ELF-1 (cell line): ENCODE results near the gene IL1A.

Experiments used
- DNase-seq: peaks from one replicate; pipeline ENCODE4 v3.0.0-alpha.2; 2016; ENCODE audit warnings: low read depth, low spot score

IL1A gene

DNA sequence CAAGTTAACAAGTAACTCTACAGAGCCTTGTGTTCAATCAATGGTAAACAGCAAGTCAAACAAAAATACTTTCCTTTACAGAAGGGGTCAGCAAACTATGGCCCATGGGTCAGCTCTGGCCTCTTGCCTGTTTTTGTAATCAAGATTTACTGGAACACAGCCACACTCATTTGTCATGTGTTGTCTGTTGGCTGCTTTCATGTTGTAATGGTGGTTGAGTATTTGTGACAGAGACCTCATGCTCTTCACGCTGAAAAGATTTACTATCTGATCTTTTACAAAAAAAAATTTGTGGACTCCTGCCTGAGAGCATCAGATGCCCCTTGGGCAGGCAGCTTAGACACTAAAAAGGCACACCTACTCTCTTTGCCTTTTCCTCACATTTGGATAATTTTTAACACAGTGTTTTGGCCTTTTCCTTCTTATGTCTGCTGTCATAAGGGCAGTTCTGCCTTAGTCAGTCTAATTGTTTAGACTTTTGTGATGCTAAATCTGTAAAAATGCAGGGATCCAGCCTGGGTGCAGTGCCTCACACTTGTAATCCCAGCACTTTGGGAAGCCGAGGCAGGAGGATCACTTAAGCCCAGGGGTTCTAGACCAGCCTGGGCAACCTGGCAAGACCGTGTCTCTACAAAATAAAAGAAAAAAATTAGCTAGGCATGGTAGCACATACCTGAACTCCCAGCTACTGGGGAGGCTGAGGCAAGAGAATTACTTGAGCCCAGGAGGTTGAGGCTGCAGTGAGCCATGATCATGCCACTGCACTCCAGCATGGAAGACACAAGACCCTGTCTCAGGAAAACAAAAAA lies 34.0 kb upstream of the IL1A start:
- DNase-seq, result no peak

DNA sequence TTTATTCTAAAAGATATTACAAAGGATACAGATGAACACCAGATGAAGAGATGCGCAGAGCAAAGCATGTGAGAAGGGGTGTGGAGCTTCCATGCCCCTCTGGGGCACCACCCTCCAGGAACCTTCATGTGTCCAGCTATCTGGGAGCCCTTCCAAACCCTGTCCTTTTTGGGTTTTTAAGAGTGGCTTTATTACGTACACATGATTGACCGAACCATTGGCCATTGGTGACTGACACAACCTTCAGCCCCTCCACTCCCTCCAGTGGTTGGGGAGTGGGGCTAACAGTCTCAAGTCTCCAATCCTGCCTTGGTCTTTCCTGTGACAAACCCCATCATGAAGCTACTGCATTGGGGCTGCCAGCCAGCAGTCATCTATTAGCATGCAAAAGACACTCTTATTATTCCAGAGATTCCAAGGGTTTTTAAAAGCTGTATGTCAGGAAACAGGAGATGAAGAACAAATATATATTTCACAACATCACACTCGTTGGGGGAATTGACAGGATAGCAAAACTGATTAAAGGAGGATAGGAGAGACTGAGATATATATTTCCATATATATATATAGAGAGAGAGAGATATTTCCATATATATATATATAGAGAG lies 32.9 kb upstream of the IL1A start:
- no peak for DNase-seq

- DNase-seq, result peak; percentile 79
Observed at GRCh38 chr2:112814278-112814677, 30.0 kb upstream of the IL1A start.

GRCh38 chr2:112813280-112813966 lies 29.1 kb upstream of the IL1A start:
- no peak for DNase-seq

DNA sequence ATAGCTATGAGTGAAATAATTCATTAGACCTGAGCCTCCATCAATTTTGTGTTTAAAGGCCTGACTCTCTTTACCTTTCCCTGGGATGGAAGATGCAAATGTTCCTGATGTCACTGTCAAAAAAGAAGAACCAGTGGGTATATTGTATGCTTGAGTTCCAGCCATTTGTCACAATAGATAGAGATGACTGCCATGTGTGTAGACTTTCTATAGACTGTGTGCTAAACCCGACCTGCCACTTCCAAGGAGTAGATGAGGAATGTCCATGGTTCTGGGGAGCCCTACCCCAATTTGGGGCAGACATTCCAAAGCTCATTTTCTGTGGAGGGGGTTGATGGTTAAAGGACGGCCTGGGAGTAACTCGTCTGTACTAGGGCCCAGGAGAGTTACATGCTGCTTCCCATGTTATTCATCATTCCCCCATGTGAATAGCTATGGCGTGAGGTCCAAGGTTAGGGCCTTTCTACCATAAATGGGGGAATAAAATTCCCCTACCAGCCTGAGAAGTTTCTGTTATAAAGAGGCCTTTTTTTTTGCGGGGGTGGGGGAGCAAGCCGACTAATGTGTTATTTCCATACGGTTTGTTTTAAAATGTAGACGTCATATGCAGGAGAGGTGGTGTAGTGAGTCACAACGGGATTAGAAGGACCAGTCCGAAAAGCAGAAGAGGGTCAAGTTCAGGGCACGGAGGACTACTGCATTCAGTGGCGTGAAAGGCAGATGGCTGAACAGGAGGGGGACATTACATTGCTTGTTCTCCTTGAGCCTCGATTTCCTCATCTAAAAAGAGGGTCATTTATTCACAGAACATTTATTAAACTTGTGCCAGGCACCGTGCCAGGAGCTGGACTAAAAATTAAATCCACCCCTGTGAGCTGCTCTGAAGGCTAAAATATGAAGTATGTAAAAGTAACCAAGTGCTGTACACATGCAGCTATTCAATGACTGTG lies 28.3 kb upstream of the IL1A start:
- DNase-seq, result no peak

- no peak for DNase-seq
Observed at GRCh38 chr2:112811841-112812306, 27.6 kb upstream of the IL1A start.

DNA sequence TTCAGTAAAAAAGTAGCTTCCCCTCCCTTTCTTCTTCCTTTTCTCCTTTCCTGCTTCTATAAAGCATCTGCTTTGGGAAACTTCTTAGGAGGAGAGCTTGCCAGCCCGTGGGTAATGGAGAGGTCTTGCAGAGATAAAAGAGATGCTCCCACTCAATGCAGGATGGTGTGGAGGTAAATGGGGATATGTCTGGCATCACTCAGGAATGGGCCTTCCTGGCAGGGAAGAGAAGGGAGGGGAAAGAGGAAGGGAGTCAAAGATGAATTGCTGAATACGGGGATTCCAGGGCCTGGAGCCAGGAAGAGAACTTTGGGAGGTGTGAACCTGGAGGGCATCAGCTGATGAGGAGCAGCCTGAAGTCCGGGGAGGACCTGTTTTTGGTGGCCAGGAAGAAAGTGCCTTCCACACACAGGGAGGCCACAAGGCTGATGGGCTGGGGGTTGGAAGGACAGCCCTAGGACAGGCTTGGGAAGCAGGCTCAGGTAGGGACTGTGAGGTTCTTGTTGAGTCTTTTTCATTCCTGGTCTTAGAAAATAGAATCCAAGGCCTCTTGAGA lies 27.1 kb upstream of the IL1A start:
- no peak for DNase-seq

- DNase-seq, result no peak
Observed at GRCh38 chr2:112809112-112809511, 24.8 kb upstream of the IL1A start.

GRCh38 chr2:112807233-112807807 lies 23.0 kb upstream of the IL1A start:
- no peak for DNase-seq

- DNase-seq, result no peak
Observed at GRCh38 chr2:112805542-112805941, 21.2 kb upstream of the IL1A start.

DNA sequence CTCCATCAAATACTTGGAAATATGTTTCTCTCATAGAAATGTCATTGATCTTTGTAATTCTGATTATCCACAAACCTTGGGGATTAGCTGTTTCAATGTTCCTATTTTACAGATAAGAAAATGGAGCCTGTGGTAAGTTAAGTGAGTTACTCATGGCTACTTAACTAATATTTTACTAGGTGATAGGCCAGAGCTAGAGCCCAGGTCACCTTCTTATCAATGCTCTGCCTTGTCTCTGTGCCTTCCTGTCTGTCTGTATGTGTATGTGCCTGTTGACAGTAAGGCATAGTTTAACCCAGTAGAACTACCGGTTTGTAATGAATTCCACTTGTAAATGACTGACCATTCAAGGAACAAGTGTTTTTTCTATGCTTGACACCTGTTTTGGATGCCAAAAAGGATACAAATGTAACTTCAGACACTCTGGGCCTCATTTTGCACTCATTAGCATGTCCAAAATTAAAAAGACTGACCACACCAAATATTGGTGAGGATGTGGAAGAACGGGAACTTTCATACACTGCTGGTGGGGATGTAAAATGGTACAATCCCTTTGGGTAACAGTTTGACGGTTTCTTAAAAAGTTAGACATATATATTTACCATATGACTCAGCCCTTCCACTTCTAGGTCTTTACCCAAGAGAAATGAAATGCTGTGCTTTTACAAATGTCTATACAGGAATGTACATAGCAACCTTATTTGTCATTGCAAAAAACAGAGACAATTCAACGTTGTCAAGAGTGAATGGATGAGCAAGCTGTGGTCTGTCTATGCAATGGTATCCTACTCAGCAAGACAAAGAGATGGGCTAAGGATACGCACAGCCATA lies 19.6 kb upstream of the IL1A start:
- no peak for DNase-seq

GRCh38 chr2:112800881-112801583 lies 16.7 kb upstream of the IL1A start:
- DNase-seq, result no peak

GRCh38 chr2:112798979-112799975 lies 15.0 kb upstream of the IL1A start:
- no peak for DNase-seq

GRCh38 chr2:112796486-112796885 lies 12.2 kb upstream of the IL1A start:
- DNase-seq, result no peak

DNA sequence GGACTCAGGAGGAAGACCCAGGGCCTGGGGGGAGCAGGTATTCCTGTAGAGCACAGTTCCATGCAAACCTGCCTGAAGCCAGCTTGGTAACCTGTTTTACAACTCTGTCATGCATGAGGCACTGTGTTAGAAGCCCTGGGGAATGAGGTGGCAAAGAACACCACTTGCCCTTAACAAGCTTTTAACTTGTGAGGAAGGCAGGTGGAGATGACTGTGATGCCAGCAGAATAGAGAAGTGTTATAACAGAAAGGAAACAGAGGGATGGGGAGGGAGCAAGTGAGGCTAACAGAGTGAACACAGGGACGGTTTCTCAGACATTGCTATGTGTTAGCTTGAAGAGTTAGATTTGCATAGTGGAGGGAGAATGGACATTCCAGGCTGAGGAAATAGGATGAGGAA lies 11.5 kb upstream of the IL1A start:
- peak; percentile 85 for DNase-seq

- DNase-seq, result no peak
Observed at GRCh38 chr2:112794841-112795240, 10.5 kb upstream of the IL1A start.

GRCh38 chr2:112794131-112794733 lies 9.9 kb upstream of the IL1A start:
- DNase-seq, result no peak
